Measurements from ENCODE around the gene COPZ1. TPM values are rescaled to one million over a fixed set of nuclear protein-coding genes. Genes with fewer than 3 reads are reported as not detected.

The COPZ1 gene
- total RNA-seq, 4 donors from 2014 or later: 91.8 to 145 (median 107) TPM

DNA sequence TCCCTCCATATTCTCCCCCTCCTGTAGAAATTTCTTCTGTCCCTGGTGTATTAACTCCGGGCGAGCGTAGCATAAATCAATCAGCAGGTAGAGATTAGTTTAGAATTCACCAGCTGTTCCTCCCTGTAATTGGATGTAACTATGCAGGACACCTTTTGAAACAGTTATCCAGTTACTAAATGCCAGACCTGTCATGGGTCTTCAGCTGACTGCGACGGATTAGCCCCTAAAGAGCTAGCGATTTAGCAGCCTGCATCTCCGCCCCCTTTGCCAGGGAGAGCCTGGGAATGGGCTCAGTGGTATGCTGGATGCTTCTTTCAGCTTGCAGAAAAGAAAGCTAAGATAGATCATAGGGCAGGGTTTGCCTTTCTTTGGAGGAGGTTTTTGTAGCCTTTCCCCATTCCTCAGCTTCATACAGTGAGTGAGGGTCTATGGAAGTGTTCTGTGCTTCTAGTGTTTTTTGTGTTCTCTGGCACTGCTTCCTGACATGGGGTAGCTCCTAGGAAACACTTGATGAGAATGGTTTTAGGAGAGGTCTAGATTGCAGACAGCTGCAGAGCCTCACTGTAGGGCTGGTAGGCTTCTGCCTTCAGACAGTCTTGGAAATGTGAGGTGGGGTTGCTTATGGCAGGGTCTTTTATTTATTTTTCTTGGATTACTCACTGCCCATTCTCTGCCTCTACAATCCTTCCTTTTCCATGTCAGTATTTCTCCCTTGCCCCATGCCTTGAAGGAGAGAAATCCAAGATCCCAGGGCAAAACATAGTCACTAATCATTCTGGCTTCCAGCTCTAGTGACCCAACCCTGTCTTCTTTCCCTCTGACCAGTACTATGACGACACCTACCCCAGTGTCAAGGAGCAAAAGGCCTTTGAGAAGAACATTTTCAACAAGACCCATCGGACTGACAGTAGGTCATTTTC, 16.7 kb downstream of the COPZ1 start:
- Histone ChIP-seq H3K27ac (peak overlapping the region in 2 of 4 donors; percentile 11 to 66), H3K27me3 (no peaks in the 10 kb centered on the region), H3K4me1 (peaks cover 17 to 33% of the 10 kb centered on the region in 2 donors), H3K36me3 (peaks cover 0 to 51% of the 10 kb centered on the region in 2 donors), H3K9me3 (no peaks in the 10 kb centered on the region), H3K4me3 (no peak overlapping the region)
- intact Hi-C loops (cut with DNase I; ENCODE audit: low total_unique reads): no loop called here
- ATAC-seq (peak in 1 of 2 donors; percentile 62), DNase-seq (no peak)
- in situ Hi-C loops (cut with MboI; ENCODE audit: low sequenced_read_pairs in 4 of 4): no loop called here
- TF ChIP-seq POLR2A (IDR thresholded peaks at IDR 0.05): no peak
- TF ChIP-seq, protein P1, sequence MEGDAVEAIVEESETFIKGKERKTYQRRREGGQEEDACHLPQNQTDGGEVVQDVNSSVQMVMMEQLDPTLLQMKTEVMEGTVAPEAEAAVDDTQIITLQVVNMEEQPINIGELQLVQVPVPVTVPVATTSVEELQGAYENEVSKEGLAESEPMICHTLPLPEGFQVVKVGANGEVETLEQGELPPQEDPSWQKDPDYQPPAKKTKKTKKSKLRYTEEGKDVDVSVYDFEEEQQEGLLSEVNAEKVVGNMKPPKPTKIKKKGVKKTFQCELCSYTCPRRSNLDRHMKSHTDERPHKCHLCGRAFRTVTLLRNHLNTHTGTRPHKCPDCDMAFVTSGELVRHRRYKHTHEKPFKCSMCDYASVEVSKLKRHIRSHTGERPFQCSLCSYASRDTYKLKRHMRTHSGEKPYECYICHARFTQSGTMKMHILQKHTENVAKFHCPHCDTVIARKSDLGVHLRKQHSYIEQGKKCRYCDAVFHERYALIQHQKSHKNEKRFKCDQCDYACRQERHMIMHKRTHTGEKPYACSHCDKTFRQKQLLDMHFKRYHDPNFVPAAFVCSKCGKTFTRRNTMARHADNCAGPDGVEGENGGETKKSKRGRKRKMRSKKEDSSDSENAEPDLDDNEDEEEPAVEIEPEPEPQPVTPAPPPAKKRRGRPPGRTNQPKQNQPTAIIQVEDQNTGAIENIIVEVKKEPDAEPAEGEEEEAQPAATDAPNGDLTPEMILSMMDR (IDR thresholded peaks at IDR 0.05 in 4 of 5, conservative IDR thresholded peaks at IDR 0.05 in 1 of 5): no peak

DNA sequence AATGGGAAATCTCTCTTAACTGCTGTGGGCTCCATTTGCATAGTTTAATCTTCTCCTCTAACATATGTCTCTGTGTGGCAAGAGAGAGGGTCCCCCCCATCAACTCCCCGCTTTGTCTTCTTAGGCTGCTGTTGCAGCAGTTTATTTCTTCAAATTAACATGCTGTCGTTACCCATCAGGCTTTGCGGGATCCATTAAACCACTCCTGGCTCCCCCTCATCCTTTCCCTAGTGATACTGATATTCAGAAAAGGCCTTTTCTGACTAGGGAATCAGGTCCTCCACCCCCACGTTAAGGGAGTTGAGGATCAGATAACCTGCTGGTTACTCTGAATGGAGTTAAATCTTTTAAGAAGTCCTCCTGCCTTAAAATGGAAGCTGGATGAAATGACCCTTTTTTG, 24.1 kb downstream of the COPZ1 start:
- no peaks in the 10 kb centered on the region for H3K27me3 ChIP-seq
- DNase-seq (no peak), ATAC-seq (no peak)
- no peak overlapping the region for H3K4me3 ChIP-seq
- no peak for TF ChIP-seq POLR2A (IDR thresholded peaks at IDR 0.05)
- TF ChIP-seq, protein P1 (IDR thresholded peaks at IDR 0.05 in 4 of 5, conservative IDR thresholded peaks at IDR 0.05 in 1 of 5): no peak
- intact Hi-C loops (cut with DNase I; ENCODE audit: low total_unique reads): no loop called here
- H3K9me3 ChIP-seq: no peaks in the 10 kb centered on the region
- H3K27ac ChIP-seq: no peak overlapping the region
- H3K4me1 ChIP-seq: peaks cover 21 to 22% of the 10 kb centered on the region in 2 donors
- in situ Hi-C loops (cut with MboI; ENCODE audit: low sequenced_read_pairs in 4 of 4): no loop called here
- H3K36me3 ChIP-seq: peaks cover 3 to 72% of the 10 kb centered on the region in 2 donors

DNA sequence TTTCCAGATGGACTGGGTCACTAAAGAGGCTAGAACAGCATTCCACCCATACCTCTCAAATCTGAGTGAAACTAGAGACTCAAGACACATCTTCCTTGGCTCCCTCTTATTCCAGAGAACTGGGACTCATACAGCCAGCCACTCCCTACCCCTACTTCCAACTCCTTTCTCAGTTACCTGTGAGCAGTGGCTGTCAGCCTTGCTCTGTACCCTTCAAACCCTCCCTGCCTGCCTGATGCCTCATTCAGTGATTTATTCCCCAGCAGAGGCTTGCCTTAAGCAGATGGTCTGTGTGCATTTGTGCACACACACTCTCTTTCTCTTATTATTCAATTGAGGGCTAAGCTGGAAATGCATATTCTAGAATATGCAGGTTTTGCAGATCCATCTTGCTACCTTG, 24.7 kb downstream of the COPZ1 start:
- Histone ChIP-seq H3K9me3 (no peaks in the 10 kb centered on the region), H3K4me3 (no peak overlapping the region), H3K4me1 (peaks cover 21 to 22% of the 10 kb centered on the region in 2 donors), H3K27ac (no peak overlapping the region), H3K36me3 (peaks cover 3 to 65% of the 10 kb centered on the region in 2 donors), H3K27me3 (no peaks in the 10 kb centered on the region)
- DNase-seq: no peak
- in situ Hi-C loops (cut with MboI; ENCODE audit: low sequenced_read_pairs in 4 of 4): loop anchor here (25.0 kb wide), 2 partner anchors 337 to 362 kb away; partner anchors contain the start of genes HOXC10 (in 2 of the 4), HOXC8 (in 2 of the 4) and HOXC9 (in 2 of the 4)
- TF ChIP-seq, protein P1 (IDR thresholded peaks at IDR 0.05 in 4 of 5, conservative IDR thresholded peaks at IDR 0.05 in 1 of 5): no peak
- no peak for TF ChIP-seq POLR2A (IDR thresholded peaks at IDR 0.05)
- no peak for ATAC-seq
- intact Hi-C loops (cut with DNase I; ENCODE audit: low total_unique reads): loop anchor here (10.0 kb wide), 1 partner anchor 1375 kb away; the partner anchor contains the start of genes CD63 and RDH5

DNA sequence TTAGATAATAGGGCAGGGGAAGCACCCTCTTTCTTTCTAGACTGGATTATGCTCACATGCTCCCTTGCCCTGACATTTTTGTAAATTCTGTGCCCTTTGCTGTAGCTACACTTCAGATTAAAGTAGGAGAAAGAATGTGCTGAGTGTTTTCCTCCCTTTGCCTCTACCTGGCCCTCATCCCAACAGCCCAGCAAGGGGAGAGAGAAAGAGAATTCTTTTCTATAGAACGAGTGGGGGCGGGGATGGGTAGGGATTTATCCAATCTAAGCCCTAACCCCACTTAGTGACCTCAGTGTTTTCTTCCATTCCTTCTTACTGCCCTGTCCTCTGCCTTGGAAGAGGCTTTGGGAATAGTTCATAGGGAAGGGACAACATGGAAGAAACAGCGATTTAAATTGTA, 25.8 kb downstream of the COPZ1 start:
- H3K27ac ChIP-seq: no peak overlapping the region

More for the DNA sequence above, 25.8 kb downstream of the COPZ1 start:
- ATAC-seq: no peak
- Histone ChIP-seq H3K4me3 (no peak overlapping the region), H3K4me1 (peaks cover 21 to 22% of the 10 kb centered on the region in 2 donors), H3K9me3 (no peaks in the 10 kb centered on the region), H3K27me3 (no peaks in the 10 kb centered on the region), H3K36me3 (peaks cover 3 to 55% of the 10 kb centered on the region in 2 donors)
- in situ Hi-C loops (cut with MboI; ENCODE audit: low sequenced_read_pairs in 4 of 4) (loop anchor here (25.0 kb wide), 2 partner anchors 338 to 363 kb away; partner anchors contain the start of genes HOXC10 (in 2 of the 4), HOXC8 (in 2 of the 4) and HOXC9 (in 2 of the 4)), intact Hi-C loops (cut with DNase I; ENCODE audit: low total_unique reads) (loop anchor here (10.0 kb wide), 1 partner anchor 1374 kb away; the partner anchor contains the start of genes CD63 and RDH5)
- TF ChIP-seq POLR2A (IDR thresholded peaks at IDR 0.05): no peak
- TF ChIP-seq, protein P1 (IDR thresholded peaks at IDR 0.05 in 4 of 5, conservative IDR thresholded peaks at IDR 0.05 in 1 of 5): no peak
- no peak for DNase-seq

All from gastrocnemius medialis (tissue), 4 donors.